Stromal cell of bone marrow (primary cell): ENCODE measurements around the gene POLR3K.
A peak's percentile ranks its signal among the peaks of the same experiment; 100 is the strongest.

Experiments
- DNase-seq: peaks from one replicate; pipeline ENCODE4 v3.0.0-alpha.2; 2012; ENCODE audit warnings: low read depth

The POLR3K gene

DNA sequence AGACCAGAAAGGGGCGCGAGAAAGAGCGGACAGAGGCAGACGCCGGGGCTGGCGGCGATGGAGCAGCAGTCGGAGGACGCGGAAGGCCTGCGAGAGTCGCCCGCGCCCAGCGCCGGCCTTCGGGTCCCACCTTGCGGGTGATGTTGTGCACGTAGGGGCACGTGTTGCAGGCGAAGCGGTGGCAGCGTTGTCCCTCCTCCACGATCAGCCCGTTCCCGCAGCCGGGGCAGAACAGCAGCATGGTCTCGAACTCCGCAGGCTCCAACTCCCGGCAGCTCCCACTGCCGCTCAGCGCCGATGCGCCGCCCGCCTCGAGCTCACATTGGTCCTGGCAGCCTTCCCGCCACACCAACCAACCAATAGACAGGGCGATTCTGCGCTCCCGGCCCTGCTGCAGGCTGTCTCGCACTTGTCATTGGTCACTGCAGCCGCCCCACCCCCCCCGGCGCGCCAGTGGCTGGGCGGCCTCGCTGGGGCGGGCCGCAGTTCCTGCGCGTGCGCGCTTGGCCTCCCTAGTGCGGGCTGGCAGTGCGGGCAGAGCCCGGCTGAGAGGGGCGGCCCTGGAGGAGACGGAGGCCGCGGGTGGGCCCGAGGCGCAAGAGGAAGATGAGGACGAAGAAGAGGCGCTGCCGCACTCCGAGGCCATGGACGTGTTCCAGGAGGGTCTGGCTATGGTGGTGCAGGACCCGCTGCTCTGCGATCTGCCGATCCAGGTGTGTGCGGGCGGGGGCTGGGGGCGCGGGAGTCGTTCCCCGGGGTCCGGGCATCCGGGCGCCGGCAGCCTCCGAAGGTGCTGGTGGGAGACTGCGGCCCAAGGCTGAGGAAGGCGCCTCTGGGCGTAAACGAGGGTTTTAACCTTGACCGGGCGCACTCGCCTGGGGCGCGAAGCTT, at the start of gene POLR3K, which contains the start of gene SNRNP25:
TSS of gene POLR3K (minus strand) at position 263 of the 891 bp plus-strand sequence. CDS start at position 241, 22 bp downstream.
TSS of gene SNRNP25 (plus strand) at position 483 of the 891 bp plus-strand sequence. CDS start at position 672, 189 bp downstream.
- DNase-seq: peak; percentile 96

DNA sequence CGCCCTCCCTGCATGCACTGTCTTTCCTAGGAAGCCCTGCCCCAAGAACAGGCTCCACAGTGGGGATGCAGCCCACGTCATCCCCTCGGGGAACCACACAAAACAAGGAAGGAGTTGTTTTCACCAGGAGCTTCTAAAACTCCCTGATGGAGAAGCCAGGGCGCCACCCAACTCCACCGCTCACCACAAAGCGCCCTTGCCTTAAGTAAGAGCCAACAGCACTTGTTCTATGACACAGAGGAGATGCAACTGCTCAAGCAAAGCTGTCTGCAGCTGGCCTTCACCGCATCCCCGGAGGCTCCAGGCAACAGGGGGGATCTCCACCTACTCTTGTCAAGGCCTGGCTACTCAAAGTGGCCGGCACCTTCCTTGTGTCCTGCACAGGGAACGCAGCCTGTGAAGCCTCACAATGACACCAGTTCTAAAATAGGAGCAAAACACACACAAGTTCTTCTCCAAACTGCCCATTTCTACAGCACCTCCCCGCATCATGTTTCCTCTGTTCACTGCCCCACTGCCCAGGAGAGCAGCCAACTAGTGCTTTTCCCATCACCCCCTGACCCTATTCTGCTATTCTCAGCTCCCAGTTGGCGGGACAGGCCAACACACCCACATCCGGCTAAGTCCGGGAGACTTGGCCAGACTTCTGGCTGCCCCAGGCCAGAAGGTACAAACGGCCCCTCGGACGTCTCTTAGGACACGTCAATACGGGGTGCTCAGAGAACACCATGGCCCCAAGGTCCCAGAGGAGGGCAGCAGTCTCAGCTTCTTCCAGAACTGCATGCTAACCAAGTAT, 48.9 kb upstream of the POLR3K start:
- no peak for DNase-seq

DNA sequence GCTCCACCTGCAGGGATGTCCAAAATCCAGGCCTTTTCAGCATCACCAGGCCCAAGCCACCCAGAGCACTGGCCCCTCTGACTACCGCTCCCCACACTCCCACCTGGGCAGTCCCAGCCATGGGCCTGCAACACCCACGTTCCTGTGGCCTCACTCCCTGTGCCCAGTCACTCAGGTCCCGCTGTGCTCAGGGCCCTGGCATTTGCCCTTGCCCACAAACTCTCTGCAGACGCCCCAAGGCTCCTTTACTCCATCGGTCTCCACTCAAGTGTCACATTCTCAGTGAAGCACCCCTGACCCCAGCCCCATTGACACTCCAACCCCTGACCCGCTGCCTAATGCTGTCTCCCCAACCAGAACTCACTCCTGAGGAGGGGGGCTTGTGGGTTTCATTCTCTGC, 48.2 kb upstream of the POLR3K start:
- DNase-seq: no peak

DNA sequence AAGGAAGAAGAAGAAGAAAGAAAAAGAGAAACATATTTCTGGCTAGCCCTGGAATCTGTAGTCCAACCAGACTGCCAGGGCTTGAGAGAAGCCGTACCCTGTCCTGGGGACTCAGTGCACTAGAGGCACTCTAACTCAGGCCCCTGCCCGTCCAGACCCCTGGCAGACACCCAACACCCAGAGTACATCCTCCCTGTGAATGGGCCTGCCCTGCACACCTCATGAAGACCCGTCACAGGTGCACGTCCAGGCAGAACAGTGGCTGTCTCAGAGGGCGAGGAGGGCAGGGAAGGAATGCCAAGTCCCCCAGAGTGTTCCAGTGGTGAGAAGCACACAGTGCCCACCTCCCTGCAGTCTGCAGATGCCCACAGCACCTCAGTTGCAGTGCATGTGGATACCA, 47.6 kb upstream of the POLR3K start:
- DNase-seq: no peak

DNA sequence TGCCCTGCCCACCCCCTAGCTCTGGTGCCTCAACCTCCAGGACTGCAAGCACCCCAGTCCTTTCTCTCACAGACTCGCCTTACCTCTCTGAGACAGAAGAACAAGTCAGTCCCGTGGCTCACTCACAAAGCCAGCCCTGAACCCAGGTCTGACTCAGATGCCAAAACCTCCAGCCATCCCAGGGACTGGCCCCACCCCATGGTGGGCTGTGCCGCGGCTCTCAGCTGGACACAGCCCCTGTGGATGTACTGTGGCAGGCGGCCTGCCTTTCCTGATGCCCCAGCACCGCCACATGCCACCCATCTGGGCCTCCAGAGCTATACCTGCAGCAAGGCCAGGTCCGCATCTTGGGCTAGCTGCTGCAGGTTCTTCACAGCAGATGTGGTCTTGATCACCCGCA, 44.4 kb upstream of the POLR3K start:
- no peak for DNase-seq

DNA sequence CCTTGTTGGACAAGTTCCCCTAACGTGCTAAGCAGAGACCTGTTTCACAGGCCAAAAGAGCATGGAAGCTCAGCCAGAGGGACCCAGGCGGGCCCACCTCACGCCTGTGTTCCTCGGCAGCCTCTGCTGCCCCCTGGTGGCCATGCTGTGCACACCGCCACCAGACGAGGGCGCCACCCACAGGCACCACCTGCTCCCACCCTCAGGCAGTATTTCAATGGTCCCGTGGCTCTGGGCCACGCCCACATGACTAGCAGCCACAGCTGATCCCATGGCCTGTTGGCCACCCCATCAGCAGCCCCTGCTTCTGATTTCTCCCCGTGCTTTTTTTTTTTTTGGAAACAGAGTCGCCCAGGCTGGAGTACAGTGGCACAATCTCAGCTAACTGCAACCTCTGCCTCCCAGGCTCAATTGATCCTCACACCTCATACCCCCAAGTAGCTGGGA, 43.5 kb upstream of the POLR3K start:
- peak; percentile 78 for DNase-seq

DNA sequence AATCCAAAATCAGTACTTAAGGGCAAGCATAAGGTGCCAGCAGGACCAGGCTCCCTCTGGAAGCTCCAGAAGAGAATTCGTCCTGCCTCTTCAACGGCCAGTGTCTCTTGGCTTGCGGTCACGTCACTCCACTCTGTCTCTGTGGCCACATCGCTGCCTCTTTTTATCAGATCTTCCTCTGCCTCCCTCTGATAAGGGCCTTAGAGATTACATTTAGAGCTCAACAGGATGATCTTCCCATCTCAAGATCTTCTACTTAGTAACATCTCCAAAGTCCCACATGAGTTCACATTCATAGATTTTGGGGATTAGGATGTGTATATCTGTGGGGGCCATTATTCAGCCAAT, 41.5 kb upstream of the POLR3K start:
- no peak for DNase-seq

DNA sequence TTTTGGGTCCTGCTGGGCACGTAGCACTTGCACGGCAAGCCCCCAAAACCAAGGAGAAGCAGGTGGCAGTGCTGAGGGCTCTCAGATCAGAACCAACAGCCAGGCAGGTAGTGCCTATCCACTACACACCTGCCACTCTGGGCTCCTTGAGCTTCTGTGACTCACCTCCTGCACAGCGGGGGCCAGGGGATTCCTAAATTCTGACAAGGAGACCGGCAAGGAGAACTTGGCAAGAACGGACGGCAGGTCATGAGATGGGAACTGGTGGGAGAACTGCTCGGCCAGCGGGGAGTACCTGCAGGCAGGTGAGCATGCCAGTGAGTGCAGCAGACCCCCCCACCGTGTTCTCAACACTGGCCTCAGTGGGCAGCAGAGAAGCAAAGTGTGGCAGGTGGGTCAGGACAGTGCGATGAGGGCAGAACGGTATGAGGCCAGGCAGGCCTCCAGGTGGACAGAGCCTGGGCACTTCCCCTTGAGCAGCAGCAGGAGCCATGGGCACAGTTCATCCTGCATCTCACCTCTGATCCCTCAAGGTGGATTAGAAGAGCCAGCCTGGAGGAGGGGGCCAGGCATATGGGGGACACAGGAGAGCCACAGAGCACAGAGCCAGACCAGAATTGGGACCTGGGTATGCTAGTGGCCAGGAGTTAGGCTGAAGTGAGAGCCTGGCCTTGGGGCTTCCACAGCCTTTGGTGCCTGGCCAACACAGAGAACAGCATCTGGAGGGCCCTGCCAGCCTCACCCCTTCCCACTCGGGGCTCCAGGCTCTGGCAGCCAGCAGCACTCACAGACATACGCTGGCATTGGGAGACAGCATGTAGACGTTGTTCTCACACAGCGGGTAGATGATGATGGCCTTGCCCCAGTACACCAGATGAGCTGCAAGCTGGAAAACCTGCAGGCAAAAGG, 39.3 kb upstream of the POLR3K start:
- DNase-seq: no peak

DNA sequence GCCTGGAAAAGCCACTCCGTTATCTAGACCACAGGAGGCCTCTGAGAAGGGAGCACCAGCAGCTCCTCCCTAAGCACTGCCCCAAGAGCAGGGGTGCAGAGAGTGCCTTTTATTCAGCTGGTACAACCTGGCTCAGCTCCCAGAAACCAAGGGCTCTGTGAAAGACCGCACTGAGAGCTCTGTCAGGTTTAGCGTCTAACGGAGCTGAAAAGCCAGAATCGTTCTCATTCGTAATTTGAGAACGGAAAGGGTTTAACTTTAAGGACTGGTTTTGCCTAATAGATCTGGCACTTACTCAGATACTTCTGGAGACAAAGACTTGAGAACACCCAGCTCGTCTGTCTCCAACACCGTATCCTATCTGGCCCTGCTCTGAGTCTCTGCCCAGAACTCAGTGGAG, 38.1 kb upstream of the POLR3K start:
- DNase-seq: no peak

DNA sequence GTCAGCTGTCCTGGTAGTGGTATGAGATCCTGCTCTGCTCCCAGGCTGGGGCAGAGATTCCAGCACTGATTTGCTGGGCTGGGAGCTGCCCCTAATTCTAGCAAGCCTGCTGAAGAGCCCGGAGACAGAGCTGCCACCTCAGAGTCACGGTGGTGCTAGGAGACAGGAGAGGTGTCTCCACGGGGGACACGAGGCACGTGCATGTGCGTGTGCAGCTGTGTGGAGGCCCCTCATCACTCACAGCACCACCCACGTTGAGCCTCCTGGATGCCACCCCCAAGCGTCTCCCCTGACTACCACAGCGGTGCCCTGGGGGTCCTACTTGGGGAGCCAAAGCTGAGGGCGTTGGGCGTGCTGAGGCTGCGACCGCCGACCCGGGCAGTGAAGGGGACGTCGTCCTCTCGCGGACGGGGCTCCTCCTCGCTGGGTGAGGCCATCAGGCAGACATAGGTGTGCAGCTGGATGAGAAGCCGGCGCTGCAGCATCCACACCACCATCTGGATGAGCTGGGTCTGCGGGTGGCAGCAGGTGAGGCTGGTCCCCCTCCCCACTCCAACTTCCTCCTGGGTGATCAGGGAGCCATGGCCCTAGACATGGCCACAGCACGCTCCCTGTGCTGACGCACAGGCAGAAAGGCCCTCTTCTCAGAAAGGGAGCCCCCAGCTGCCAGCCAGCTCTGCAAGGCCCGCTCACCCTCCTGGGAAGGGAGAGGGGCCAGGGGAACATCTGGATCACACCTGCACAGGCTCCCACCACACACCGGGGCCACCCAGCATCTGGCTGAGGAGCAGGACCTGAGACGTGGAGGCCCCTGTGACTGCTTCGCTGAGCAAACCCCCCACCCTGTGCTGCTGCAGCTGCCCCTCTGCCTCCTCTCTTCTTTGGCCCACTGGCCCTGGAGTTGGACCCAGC, 36.2 kb upstream of the POLR3K start:
- DNase-seq: no peak

DNA sequence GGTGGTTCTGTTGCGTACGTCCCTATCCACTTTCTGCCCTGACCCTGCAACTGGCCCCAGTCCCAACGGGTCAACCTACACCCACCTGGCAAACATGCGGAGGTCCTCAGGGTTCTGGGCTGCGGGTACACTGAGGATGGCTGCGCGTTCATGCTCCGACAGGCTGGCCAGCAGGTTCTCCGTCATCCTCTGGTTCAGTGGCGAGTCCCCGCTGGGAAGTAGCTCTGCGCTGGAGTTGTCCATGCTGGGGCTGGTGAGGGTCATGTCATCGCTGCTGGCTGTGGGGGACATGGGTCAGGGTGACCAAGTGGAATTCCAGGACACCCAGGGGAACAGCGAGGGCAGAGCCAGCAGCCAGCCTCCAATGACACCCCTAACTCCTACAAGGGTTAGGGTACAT, 35.2 kb upstream of the POLR3K start:
- DNase-seq: no peak

DNA sequence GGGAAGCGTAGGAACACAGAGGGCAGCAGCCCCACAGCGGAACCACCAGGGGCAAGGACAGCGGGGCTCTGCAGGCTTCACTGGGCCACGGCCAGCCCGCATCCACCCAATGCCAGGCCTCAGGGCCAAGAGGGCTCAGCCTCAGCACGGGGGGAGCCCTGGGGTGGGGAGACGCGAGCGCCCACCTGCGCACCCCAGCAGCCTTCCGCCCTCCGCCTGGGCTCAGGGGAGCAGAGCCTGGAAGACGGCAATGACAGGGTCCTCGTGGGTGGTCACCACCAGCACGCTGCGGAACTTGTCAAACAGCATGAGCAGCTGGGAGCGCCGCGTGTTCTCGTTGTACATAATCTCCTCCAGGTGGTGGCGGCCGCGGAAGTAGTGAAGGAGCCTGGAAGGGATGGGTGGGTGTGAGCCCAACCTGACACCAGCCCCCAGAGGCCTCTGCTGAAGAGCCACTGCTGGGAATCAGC, 33.1 kb upstream of the POLR3K start:
- DNase-seq: no peak

DNA sequence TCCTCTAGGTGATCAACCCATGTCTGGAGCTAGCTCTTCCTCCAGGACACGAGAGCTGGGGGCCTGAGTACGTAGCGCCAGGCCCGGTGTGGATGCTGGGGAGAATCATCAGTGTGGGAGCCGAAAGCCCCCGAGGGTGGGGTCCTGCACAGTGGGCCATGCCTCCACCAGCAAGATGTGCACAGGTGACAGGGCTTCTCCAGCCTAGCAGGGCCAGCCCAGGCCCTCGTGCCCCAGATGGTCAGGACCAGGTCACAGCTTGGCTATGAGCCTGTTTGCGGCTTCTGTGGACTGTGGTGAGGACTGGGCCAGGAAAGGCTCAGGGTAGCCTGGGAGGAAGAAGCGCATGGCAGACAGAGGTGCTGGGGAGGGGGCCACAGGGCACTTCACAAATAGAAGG, 32.5 kb upstream of the POLR3K start:
- no peak for DNase-seq

DNA sequence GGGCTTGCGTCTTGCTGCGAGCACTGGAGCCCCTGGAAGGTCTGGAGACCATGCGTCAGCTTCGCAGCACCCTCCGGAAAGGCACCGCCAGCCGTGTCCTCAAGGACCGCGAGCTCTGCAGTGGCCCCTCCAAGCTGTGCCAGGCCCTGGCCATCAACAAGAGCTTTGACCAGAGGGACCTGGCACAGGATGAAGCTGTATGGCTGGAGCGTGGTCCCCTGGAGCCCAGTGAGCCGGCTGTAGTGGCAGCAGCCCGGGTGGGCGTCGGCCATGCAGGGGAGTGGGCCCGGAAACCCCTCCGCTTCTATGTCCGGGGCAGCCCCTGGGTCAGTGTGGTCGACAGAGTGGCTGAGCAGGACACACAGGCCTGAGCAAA, 32.0 kb upstream of the POLR3K start:
- DNase-seq: no peak

DNA sequence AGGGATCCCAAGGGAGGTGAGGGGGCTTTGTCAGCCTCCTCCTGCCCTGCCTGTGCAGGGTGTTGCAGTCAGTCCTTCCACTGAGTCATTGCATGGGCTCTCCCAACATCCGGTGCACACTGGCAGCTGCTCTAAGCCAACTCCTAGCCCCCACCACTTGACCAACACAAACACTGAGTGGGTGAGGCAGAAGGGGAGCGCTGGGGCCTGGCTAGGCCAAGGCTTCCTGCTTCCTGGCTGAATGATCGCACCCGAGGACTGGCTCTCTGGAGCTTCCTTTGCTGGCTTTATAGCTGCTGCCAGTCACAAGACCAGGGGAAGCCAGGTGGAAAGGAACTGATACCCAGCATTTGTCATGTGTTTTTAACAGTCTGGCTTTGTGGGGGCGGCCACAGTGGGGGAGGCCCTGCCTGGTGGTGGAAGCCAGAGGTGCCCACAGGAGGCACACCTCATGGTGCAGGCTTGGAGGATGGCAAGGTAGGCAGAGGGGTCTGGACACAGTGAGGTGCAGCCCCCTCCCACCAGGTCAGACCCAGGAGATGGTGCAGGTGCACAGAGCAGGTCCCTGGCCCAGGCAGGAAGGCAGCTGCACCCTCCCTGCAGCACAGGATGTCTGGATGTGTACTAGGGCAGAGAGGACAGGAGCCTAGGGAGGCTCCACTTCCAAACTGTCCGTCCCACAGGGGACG, 31.5 kb upstream of the POLR3K start:
- DNase-seq: peak; percentile 97

DNA sequence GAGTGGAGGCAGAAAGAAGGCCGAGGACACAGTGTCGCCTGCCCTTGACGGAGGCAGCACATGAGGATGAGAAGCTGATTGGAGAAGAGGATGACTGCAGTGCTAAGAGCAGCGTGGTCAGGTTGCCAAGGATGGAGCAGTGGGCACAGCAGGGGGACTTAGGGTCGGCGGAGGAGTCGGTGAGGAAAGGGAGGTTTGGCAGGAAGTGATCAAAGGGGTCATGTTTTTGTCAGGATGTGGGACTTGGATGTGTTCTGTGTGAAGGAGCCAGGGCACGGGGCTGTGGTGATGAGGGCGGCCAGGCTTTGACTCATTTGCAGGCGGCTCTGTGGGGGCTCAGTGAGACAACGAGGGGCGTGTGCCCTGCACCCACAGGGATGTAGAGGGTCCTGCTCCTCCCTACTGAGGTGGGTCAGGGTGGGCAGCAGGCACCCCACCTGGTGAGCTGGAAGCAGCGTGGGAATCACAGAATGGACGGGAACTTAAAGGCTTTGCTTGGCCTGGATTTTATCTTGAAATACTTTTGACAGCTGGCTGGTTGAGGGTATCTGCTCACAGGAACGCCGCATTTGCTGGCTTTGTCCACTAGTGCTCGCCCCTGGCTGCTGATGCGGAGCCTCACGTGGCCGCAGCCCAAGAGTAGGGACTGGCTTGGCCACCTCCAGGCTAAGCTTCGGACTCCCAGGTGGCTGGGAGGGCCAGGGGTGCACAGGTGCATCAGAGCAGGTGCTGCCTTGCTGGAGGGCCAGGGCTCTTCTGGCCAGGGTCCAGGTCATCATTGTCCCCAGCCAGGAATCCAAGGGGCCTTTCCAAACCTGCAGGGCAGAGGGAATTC, 30.6 kb upstream of the POLR3K start:
- no peak for DNase-seq

DNA sequence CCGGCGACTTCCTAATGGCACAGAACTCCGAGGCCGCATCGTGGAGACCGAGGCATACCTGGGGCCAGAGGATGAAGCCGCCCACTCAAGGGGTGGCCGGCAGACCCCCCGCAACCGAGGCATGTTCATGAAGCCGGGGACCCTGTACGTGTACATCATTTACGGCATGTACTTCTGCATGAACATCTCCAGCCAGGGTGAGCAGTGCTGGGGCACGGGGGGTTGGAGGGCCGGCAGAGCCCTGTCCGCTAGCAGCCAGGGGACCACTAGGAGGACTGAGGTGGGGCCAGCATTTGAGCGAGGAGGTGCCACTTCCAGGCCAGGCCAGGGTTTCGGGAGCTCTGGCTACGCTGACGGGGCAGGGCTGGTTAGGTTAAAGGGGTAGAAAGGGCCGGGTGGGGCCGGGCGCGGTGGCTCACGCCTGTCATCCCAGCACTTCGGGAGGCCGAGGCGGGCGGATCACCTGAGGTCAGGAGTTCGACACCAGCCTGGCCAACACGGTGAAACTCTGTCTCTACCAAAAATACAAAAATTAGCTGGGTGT, 29.7 kb upstream of the POLR3K start:
- no peak for DNase-seq

DNA sequence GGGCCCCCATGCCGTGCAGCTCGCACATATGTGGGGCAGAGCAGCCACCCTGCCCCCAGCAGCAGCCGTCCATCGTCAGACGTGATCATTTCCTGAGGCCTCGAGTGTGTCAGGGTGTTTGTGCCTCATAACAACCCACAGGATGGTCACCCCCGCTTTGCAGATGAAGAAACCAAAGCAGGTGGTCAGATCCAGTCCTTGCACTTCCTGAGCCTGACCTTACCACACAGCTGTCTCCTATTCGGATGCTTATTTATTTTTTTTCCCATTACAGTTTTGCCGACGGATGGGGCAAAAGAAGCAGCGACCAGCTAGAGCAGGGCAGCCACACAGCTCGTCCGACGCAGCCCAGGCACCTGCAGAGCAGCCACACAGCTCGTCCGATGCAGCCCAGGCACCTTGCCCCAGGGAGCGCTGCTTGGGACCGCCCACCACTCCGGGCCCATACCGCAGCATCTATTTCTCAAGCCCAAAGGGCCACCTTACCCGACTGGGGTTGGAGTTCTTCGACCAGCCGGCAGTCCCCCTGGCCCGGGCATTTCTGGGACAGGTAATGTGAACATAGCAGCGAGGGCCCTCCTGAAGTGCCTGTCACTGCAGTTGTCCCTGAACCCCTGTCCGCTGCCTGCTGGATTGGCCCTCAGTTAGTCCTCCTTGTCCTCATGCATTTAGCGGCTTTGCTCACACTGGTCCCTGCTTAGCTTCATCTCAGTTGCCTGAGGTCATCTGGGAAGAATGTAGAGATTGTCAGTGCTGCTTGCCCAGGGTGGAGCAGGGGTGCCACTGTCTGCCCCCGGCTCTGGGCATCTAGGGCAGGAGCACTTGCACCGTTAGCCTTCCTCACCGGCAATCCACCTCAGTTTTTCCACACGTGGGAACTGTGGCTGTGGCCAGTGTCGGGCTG, 26.0 kb upstream of the POLR3K start:
- no peak for DNase-seq
